ENCODE data around the gene LRRC8E.

GRCh38 chr19:7843521-7843920, 44.8 kb upstream of the LRRC8E start:
- TF ChIP-seq GATA3 (IDR thresholded peaks at IDR 0.05; ENCODE audit: low read depth, low read length): no peak
- TF ChIP-seq GATA2 (IDR thresholded peaks at IDR 0.05; ENCODE audit: low read depth, low read length): no peak
